Camera-type eye (tissue), 1 donor: ENCODE measurements around the gene VAV1. TPM values are rescaled to one million over a fixed set of nuclear protein-coding genes. Genes with fewer than 3 reads are reported as not detected.

Experiments
- total RNA-seq: library from RNA; depleted of rRNA; stranded (reverse); fragments of >200 nt; gene quantifications from one replicate; pipeline ENCODE4 v1.2.3, GENCODE V29; 2014

The VAV1 gene
- 4.9 TPM for total RNA-seq

GRCh38 chr19:6772028-6772865 lies at the start of gene VAV1:
VAV1 (plus strand) TSS chr19:6772708; CDS start chr19:6772808, 100 bp downstream.

GRCh38 chr19:6737284-6737872 lies 35.1 kb upstream of the VAV1 start, which contains the start of gene GPR108:
GPR108 (minus strand) TSS chr19:6737580; CDS start chr19:6737576, 4 bp downstream.

GRCh38 chr19:6739390-6739882 lies 33.1 kb upstream of the VAV1 start, which contains the start of gene TRIP10:
TRIP10 (plus strand) TSS chr19:6739680; CDS start chr19:6739762, 82 bp downstream.

GRCh38 chr19:6767357-6768235 lies 4.9 kb upstream of the VAV1 start, which contains the start of gene SH2D3A:
SH2D3A (minus strand) TSS chr19:6767435; CDS start chr19:6763748, 3,687 bp downstream.

GRCh38 chr19:6887316-6887715 lies 114.8 kb downstream of the VAV1 start, which contains the start of gene ADGRE1:
ADGRE1 (plus strand) TSS chr19:6887579; CDS start chr19:6887609, 30 bp downstream.

Other genes starting within 250 kb of the VAV1 start
- gene TNFSF9, start 241.7 kb upstream of the VAV1 start, total RNA-seq: 0.44 TPM
- 1.8 TPM for gene CD70, start 181.6 kb upstream of the VAV1 start, total RNA-seq
- gene TNFSF14, start 102.5 kb upstream of the VAV1 start, total RNA-seq: 0.33 TPM
- gene C3, start 52.1 kb upstream of the VAV1 start, total RNA-seq: 104 TPM
- gene GPR108, start 35.1 kb upstream of the VAV1 start, total RNA-seq: 37.9 TPM
- 44.9 TPM for gene TRIP10, start 33.0 kb upstream of the VAV1 start, total RNA-seq
- 1.5 TPM for gene SH2D3A, start 5.3 kb upstream of the VAV1 start, total RNA-seq
- 2.1 TPM for gene ADGRE1, start 114.9 kb downstream of the VAV1 start, total RNA-seq
- not detected for gene MBD3L2B, start 248.7 kb downstream of the VAV1 start, total RNA-seq